Astrocyte of the spinal cord (primary cell): ENCODE results near the gene MRPL20.

Source experiments
- DNase-seq: peaks from one replicate; pipeline ENCODE4 v3.0.0; 2011; ENCODE audit warnings: low read depth, low spot score
- H3K4me3 ChIP-seq: 2 replicates; pipeline ENCODE4 v1.5.1; 2011; ENCODE audit warnings: low read depth, mild to moderate bottlenecking, low read length, moderate library complexity
- in situ Hi-C: cut with HindIII; loops from 2 replicates; pipeline ENCODE4 v1.10.0; 2017; ENCODE audit warnings: low sequenced_read_pairs
- TF ChIP-seq, protein P1 (sequence below): IDR thresholded peaks from 2 replicates; pipeline ENCODE4 v1.5.1; 2012; ENCODE audit warnings: low read depth, mild to moderate bottlenecking, low read length, inconsistent platforms

MRPL20 gene

DNA sequence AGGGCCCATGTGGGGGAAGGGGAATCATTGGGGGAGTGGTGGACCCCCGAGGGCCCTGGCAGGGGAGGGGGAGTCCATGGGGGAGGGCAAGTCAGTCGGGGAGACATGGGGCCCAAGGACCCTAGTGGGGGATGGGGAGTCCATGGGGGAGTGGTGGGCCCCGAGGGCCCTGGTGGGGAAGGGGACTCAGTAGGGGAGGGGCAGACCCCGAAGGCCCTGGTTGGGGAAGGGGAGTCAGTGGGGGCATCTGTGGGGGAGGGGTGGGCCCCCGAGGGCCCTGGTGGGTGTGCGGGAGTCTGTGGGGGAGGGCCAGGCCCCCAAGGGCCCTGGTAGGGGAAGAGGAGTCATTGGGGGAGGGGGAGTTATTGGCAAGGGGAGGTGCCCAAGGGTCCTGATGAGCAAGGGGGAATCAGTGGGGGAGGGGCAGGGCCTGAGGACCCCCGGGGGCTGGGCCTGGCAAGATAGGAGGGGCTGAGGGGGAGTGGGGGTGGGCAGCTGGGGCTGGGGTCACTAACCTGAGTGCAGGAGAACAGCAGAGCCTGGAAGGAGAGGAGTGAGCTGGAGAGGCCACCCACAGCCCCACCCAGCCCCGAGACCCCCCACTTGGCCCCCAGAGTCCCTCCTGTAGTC is 50.8 kb downstream of the MRPL20 start:
- in situ Hi-C loops: no loop called here
- H3K4me3 ChIP-seq: peak overlapping the region; percentile 77
- TF ChIP-seq, protein P1, sequence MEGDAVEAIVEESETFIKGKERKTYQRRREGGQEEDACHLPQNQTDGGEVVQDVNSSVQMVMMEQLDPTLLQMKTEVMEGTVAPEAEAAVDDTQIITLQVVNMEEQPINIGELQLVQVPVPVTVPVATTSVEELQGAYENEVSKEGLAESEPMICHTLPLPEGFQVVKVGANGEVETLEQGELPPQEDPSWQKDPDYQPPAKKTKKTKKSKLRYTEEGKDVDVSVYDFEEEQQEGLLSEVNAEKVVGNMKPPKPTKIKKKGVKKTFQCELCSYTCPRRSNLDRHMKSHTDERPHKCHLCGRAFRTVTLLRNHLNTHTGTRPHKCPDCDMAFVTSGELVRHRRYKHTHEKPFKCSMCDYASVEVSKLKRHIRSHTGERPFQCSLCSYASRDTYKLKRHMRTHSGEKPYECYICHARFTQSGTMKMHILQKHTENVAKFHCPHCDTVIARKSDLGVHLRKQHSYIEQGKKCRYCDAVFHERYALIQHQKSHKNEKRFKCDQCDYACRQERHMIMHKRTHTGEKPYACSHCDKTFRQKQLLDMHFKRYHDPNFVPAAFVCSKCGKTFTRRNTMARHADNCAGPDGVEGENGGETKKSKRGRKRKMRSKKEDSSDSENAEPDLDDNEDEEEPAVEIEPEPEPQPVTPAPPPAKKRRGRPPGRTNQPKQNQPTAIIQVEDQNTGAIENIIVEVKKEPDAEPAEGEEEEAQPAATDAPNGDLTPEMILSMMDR: no peak

DNA sequence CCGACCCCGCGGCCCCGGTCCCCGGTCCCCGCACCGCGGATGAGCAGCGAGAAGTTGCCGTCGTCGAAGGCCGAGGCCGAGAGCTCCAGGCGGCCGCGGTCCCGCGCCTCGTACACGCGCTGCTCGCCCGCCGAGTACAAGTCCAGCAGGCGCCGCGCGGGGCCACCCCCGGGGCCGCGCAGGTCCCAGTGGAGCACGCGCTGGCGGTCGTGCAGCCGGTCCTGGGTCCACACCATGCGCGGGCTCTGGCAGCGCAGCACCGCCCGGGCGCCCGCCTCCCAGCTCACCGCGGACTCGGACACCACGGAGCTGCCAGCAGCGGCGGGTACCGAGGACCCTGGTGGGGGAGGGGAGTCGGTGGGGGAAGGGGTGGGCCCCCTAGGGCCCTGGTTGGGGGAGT is 51.7 kb downstream of the MRPL20 start:
- peak overlapping the region; percentile 5 for H3K4me3 ChIP-seq
- DNase-seq: no peak
- in situ Hi-C loops: no loop called here
- TF ChIP-seq, protein P1: no peak

More for the DNA sequence above, 50.8 kb downstream of the MRPL20 start:
- no peak for DNase-seq

DNA sequence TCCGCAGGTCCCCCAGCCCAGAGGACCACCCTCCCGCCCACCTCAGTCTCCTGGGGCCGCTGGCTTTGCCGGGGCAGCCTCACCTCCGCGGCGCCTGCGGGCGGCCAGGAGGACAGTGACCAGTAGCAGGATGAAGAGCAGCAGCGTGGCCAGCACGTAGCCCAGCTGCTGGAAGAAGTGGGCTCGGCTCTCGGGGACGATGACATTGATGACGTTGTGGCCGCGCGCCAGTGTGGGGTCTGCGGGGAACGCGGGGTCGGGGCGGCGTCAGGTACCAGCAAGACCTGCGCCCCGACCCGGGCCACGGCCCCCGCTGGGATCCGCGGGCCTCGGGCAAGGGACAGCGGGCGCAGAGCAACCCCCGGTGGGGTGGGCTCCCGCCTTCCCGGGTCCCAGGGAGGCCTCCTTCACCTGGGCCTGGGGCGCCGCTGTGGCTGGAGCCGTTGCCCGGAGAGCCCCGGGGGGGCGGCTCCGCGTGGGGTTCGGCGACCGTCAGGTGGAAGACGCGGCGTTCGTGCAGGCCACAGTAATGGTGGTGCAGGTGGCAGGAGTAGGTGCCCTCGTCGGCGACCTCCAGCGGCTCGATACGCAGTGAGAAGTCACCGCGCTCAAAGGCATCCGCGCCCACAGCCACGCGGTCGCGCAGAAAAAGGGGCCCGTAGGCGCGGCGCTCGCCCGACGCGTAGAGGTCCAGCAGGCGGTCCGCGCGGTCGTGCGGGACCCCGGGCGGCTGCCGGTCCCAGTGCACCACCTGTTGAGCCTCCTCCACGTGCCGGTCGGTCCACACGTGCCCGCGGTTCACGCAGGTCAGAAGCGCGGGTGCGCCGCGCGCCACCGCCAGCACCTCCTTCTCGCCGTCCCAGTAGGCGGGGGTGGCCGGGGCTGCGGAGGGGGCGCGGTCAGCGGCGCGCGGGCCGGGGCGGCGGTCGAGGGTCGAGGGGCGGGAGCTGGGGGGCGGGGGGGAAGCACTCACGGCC is 52.5 kb downstream of the MRPL20 start:
- no peak for DNase-seq
- no peak overlapping the region for H3K4me3 ChIP-seq
- TF ChIP-seq, protein P1: no peak
- in situ Hi-C loops: no loop called here

DNA sequence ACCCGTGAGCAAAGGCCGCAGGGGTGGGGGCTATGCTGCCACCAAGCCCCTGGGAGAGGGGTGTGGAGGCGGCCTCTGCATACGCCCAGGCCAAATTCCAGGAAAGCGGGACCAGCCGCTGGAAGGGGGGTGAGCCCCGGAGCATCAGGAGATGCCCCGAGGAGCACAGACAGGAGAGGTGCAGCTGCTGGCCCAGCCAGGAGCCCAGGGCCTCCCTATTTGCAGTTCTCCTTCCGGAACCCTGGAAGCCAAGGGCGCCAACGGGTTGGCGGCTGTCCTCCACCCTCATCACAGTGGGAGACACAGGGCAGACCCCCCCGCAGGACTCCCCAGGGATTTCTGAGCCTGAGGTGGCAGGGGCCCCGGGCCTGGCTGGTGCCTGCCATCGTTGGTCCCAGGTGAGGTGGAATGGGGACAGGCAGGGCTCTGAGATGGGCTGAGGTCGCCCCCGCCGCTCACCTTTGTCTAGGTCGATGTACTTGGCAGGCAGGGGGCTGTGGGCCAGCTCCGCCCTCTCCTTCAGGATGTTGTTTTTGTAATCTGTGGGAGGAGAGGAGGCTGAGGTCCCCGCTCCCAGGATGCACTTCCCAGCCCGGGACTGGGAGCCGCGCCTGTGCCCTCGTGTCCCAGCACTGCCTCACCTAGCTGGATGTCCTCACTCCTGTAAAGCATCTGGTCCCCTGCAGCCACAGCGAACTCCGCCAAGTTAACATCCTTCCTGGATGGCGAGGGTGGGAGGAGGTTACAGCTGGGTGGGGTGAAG is 53.5 kb downstream of the MRPL20 start:
- in situ Hi-C loops: no loop called here
- DNase-seq: no peak
- TF ChIP-seq, protein P1: no peak
- no peak overlapping the region for H3K4me3 ChIP-seq

DNA sequence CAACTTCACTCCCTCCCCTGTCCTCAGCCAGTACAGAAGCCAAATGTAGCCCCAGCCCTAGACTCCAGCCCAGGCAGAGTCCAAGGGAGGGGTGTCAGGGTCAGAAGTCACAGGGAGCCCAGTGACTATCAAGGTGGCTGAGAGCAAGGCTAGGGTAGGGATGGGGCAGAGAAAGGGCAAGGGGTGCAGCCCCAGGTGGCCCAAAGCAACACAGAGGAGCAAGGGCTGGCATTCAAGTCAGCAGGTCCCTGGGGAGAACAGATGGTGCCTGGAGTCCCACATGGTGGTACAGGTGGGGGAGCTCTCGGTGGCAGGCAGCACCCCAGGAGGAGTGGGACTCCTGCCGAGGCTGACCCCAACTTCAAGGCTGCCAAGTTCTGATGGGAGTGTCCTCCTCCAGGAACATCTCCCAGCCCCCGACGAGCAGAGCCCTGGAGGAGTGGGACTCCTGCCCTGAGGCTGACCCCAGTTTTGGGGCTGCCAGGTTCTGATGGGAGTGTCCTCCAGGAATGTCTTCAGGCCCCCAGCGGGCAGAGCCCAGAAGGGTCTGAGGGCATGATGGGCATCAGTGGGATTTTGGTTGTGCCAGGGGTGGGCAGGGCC is 54.2 kb downstream of the MRPL20 start:
- no peak for DNase-seq
- H3K4me3 ChIP-seq: no peak overlapping the region
- in situ Hi-C loops: no loop called here
- TF ChIP-seq, protein P1: no peak
